ENCODE results near the gene ATXN2. TPM values are rescaled to one million over a fixed set of nuclear protein-coding genes. Genes with fewer than 3 reads are reported as not detected.

The ATXN2 gene
- total and polyA plus RNA-seq, 8 donors: 12.9 to 28.2 (median 19.4) TPM

DNA sequence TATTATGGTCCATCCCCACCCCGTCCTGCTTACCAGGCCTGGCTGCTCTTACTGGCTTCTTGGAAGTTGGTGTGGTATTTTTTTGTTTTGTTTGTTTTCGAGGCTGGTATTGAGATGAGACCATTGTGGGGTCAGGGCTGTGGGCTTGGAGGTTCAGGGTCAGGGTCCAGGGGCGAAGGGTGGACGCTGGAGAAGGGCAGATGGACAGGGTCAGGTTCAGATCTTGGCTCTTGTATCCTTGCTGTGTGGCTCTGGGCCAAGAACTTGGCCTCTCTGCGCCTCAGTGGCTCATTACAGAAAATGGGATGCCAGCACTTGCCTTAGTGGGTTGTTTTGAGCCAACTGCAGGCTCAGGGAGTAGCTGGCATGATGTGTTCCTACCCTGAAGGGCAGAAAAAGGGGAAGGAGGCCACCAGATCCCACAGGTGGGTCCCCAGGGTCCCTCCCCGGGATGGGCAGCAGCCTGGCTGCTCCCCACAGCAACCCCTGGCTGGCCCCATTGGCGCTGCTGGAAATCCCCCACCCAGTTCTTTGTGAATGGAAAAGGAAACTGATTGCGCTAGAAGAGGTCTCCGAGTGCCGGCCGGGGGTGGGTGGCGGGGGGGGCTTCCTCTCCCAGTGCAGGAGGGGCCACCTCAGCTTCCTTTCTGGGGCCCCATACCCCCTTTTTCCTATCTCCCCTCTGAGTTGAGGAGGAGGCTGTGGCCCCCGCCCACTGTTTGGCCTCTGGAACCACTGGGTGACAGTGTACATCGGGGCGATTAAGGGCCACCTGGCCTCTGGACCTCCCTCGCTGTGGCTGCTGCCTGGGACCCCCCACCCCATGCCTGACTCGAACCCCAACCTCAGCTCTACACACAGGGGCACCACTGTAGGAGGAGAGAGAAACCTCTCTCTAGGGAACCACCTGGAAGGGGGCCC is 168.4 kb downstream of the ATXN2 start:
- DNase-seq (no peak), FAIRE-seq (no peak), ATAC-seq (no peak)
- H3K36me3 ChIP-seq: no peaks in the 10 kb centered on the region
- TF ChIP-seq, protein P1, sequence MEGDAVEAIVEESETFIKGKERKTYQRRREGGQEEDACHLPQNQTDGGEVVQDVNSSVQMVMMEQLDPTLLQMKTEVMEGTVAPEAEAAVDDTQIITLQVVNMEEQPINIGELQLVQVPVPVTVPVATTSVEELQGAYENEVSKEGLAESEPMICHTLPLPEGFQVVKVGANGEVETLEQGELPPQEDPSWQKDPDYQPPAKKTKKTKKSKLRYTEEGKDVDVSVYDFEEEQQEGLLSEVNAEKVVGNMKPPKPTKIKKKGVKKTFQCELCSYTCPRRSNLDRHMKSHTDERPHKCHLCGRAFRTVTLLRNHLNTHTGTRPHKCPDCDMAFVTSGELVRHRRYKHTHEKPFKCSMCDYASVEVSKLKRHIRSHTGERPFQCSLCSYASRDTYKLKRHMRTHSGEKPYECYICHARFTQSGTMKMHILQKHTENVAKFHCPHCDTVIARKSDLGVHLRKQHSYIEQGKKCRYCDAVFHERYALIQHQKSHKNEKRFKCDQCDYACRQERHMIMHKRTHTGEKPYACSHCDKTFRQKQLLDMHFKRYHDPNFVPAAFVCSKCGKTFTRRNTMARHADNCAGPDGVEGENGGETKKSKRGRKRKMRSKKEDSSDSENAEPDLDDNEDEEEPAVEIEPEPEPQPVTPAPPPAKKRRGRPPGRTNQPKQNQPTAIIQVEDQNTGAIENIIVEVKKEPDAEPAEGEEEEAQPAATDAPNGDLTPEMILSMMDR (IDR thresholded peaks at IDR 0.05): no peak
- H3K27ac ChIP-seq: peak overlapping the region in 1 of 4 donors; percentile 33
- WGBS, 2 donors: 76 to 78% methylated on average over 17 of the region's 17 CpGs
- H3K9me3 ChIP-seq: no peaks in the 10 kb centered on the region
- no peak overlapping the region for H3K4me3 ChIP-seq
- H3K4me1 ChIP-seq: peaks cover 18 to 39% (median 29%) of the 10 kb centered on the region in 3 donors
- H3K27me3 ChIP-seq: no peaks in the 10 kb centered on the region
- intact Hi-C loops (cut with DNase I): no loop called here

DNA sequence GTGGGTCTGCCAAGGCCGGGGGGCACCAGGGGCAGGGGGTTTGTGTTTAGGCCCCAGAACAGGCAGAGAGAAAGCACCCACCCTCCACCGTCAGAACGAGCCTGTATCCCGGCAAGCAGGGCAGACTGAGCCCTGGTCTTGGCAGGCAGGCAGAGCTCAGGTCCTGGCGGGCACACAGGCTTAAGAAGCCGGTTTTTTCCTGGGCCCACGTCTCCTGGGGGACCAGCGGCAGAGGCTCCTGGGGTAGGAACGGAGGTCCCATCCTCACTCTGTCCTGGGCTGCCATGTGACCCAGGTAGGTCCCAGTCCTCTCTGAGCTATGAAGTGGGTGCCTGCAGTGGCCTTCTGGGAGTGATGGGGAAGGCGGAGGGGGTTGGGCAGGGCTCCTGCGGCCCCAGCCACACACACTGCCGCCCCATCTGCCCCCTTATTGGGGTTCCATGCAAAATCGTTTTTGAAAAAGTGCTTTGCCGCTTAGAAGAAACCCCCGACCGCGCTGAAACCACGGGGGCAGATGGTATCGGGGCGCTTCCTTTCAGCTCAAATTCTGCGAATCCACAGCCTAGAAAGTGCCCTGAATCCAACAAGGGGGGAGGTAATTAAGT is 169.2 kb downstream of the ATXN2 start:
- ATAC-seq (no peak), DNase-seq (no peak), FAIRE-seq (no peak)
- Histone ChIP-seq H3K27ac (peak overlapping the region in 1 of 4 donors; percentile 33), H3K36me3 (no peaks in the 10 kb centered on the region), H3K27me3 (no peaks in the 10 kb centered on the region), H3K4me3 (no peak overlapping the region), H3K9me3 (no peaks in the 10 kb centered on the region), H3K4me1 (peaks cover 18 to 33% (median 25%) of the 10 kb centered on the region in 3 donors)
- intact Hi-C loops (cut with DNase I): no loop called here
- TF ChIP-seq, protein P1 (IDR thresholded peaks at IDR 0.05): no peak
- WGBS, 2 donors: 79 to 81% methylated on average over 20 to 21 of the region's 21 CpGs

DNA sequence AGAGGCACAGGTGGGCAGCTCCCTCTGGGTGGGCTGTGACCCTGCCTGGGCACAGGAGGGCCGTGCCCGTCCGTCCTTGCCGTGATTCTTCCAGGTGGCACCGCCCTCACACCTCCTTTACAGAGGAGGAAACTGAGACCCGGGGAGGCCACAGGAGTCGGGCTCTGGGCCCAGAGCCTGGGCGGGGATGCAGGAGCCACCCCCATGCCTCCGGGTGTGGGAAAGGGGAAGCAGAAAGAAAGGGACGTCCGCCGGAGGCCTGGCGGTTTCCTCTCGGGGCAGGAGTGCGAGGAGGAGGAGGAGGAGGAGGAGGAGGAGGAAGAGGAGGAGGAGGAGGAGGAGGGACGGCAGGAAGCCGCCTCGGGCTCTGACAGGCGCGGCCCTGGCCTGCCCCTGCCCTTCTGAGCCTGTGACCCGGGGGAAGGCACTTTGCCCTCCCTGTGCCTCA is 170.4 kb downstream of the ATXN2 start:
- Histone ChIP-seq H3K36me3 (no peaks in the 10 kb centered on the region), H3K27ac (no peak overlapping the region), H3K4me3 (no peak overlapping the region), H3K9me3 (no peaks in the 10 kb centered on the region), H3K4me1 (peaks cover 14 to 21% (median 19%) of the 10 kb centered on the region in 3 donors), H3K27me3 (no peaks in the 10 kb centered on the region)
- intact Hi-C loops (cut with DNase I): no loop called here
- FAIRE-seq (no peak), ATAC-seq (peak in 2 of 4 donors; percentile 19 to 63), DNase-seq (peak in 3 of 6 donors; percentile 12 to 62 (median 56))
- 74 to 92% methylated on average over 13 to 18 of the region's 21 CpGs for WGBS, 2 donors
- TF ChIP-seq, protein P1 (IDR thresholded peaks at IDR 0.05): no peak

DNA sequence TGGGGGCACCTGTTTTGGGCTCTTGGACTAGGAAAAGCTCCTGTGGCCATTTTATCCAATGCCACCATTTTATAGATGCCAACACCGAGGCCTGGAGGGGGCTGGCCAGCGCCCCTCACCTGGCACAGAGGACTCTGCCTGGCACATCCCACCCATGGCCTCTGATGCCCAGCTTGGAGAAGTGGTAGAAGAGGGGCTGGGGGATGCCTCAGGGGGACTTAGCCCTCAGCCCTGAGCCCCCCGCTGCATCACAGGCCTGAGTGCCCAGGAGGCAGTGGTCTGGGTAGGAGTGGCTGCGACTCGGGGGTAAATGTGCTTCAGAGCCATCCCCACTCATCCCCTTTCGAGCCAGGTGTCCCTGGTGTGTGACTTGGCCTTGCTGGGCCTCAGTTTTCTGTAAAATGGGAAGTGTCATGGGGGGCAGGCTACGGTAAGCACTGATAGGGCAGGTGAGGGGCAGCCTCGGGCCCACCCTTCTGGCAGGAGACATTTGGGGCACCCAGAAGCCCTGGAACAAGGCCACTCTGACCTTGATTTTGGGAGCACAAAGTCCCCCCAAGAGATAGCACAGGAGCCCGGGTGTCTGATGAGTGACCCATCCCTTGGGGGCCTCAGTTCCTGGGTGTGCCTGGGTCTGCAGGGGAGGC is 170.9 kb downstream of the ATXN2 start:
- peaks cover 14 to 19% (median 16%) of the 10 kb centered on the region in 3 donors for H3K4me1 ChIP-seq
- 83 to 85% methylated on average over 9 of the region's 9 CpGs for WGBS, 2 donors

More for the DNA sequence above, 170.9 kb downstream of the ATXN2 start:
- Histone ChIP-seq H3K4me3 (no peak overlapping the region), H3K9me3 (no peaks in the 10 kb centered on the region), H3K27ac (no peak overlapping the region), H3K27me3 (no peaks in the 10 kb centered on the region), H3K36me3 (no peaks in the 10 kb centered on the region)
- TF ChIP-seq, protein P1 (IDR thresholded peaks at IDR 0.05): no peak
- intact Hi-C loops (cut with DNase I): no loop called here
- DNase-seq (no peak), ATAC-seq (peak in 1 of 4 donors; percentile 8), FAIRE-seq (no peak)
